ENCODE results near the gene RAB11FIP3.

- TF ChIP-seq CTCF (IDR thresholded peaks at IDR 0.05) (no peak), POLR2AphosphoS5 (IDR thresholded peaks at IDR 0.05) (no peak)
Measured at GRCh38 chr16:472199-472504, 46.7 kb downstream of the RAB11FIP3 start.

Measured in breast epithelium (tissue), 3 donors.